ENCODE data around the gene ADD1.
A peak's percentile ranks its signal among the peaks of the same experiment; 100 is the strongest.

Gene ADD1

GRCh38 chr4:2843263-2843940 lies at the start of gene ADD1:
ADD1 (plus strand) TSS chr4:2843844; CDS start chr4:2875916, 32,072 bp downstream.
- DNase-seq = peak; percentile 91

GRCh38 chr4:2794486-2795299 lies 49.0 kb upstream of the ADD1 start:
- DNase-seq = peak; percentile 74

- DNase-seq = no peak
Measured at GRCh38 chr4:2795300-2795892, 48.2 kb upstream of the ADD1 start.

- no peak for DNase-seq
Measured at GRCh38 chr4:2795893-2796848, 47.5 kb upstream of the ADD1 start.

- no peak for DNase-seq
Measured at GRCh38 chr4:2796849-2797544, 46.6 kb upstream of the ADD1 start.

- no peak for DNase-seq
Measured at GRCh38 chr4:2797545-2798305, 45.9 kb upstream of the ADD1 start.

- DNase-seq = no peak
Measured at GRCh38 chr4:2798399-2799223, 45.0 kb upstream of the ADD1 start.

- DNase-seq = no peak
Measured at GRCh38 chr4:2799224-2799911, 44.3 kb upstream of the ADD1 start.

- DNase-seq = no peak
Measured at GRCh38 chr4:2799971-2800690, 43.5 kb upstream of the ADD1 start.

- peak; percentile 57 for DNase-seq
Measured at GRCh38 chr4:2800691-2801596, 42.7 kb upstream of the ADD1 start.

- no peak for DNase-seq
Measured at GRCh38 chr4:2802618-2803531, 40.8 kb upstream of the ADD1 start.

- DNase-seq = peak; percentile 21
Measured at GRCh38 chr4:2803624-2804448, 39.8 kb upstream of the ADD1 start.

- DNase-seq = no peak
Measured at GRCh38 chr4:2804449-2804972, 39.1 kb upstream of the ADD1 start.

GRCh38 chr4:2804973-2805501 lies 38.6 kb upstream of the ADD1 start:
- no peak for DNase-seq

GRCh38 chr4:2805712-2806389 lies 37.8 kb upstream of the ADD1 start:
- DNase-seq = no peak
